Central memory CD4-positive, alpha-beta T cell (primary cell): ENCODE measurements around the gene UBE2H.
A peak's percentile ranks its signal among the peaks of the same experiment; 100 is the strongest.
"Not testable (repeated sequence)": the region's sequence is repeated elsewhere in the genome, so short reads cannot be mapped to it uniquely, and the experiment has no call there.

Source experiments
- DNase-seq: peaks from one replicate; pipeline ENCODE4 v3.0.0; 2022

Gene UBE2H

GRCh38 chr7:129841465-129841864 is 111.3 kb downstream of the UBE2H start:
- no peak for DNase-seq

- no peak for DNase-seq
Measured at GRCh38 chr7:129840757-129841156, 112.0 kb downstream of the UBE2H start.

- DNase-seq: no peak
Measured at GRCh38 chr7:129836983-129837382, 115.8 kb downstream of the UBE2H start.

GRCh38 chr7:129835569-129835968 is 117.2 kb downstream of the UBE2H start:
- DNase-seq: no peak

- DNase-seq: not testable (repeated sequence)
Measured at GRCh38 chr7:129833353-129833752, 119.4 kb downstream of the UBE2H start.

- DNase-seq: no peak
Measured at GRCh38 chr7:129832701-129833227, 120.0 kb downstream of the UBE2H start.

- no peak for DNase-seq
Measured at GRCh38 chr7:129832282-129832681, 120.5 kb downstream of the UBE2H start.

GRCh38 chr7:129831424-129832058 is 121.2 kb downstream of the UBE2H start:
- DNase-seq: no peak

GRCh38 chr7:129830949-129831348 is 121.8 kb downstream of the UBE2H start:
- DNase-seq: no peak

GRCh38 chr7:129829737-129830631 is 122.8 kb downstream of the UBE2H start:
- DNase-seq: peak; percentile 41

GRCh38 chr7:129828989-129829736 is 123.6 kb downstream of the UBE2H start:
- DNase-seq: no peak

GRCh38 chr7:129828078-129828762 is 124.5 kb downstream of the UBE2H start:
- DNase-seq: no peak

- no peak for DNase-seq
Measured at GRCh38 chr7:129827467-129827990, 125.2 kb downstream of the UBE2H start.

- not testable (repeated sequence) for DNase-seq
Measured at GRCh38 chr7:129826895-129827294, 125.9 kb downstream of the UBE2H start.

GRCh38 chr7:129825209-129825970 is 127.4 kb downstream of the UBE2H start:
- peak; percentile 75 for DNase-seq

GRCh38 chr7:129824291-129825208 is 128.2 kb downstream of the UBE2H start:
- DNase-seq: no peak

GRCh38 chr7:129823143-129823542 is 129.6 kb downstream of the UBE2H start:
- not testable (repeated sequence) for DNase-seq

GRCh38 chr7:129821476-129821875 is 131.3 kb downstream of the UBE2H start:
- no peak for DNase-seq

- DNase-seq: no peak
Measured at GRCh38 chr7:129816742-129817141, 136.0 kb downstream of the UBE2H start.

- no peak for DNase-seq
Measured at GRCh38 chr7:129807863-129808262, 144.9 kb downstream of the UBE2H start.
